H1 (cell line): ENCODE results near the gene SRM.
"Not testable (repeated sequence)": the region's sequence is repeated elsewhere in the genome, so short reads cannot be mapped to it uniquely, and the experiment has no call there.

Experiments
- JUND ChIP-seq: IDR thresholded peaks from 2 replicates; pipeline ENCODE4 v1.6.1; 2011; ENCODE audit warnings: mild to moderate bottlenecking, improper control_type of control experiment, low read length
- POLR2AphosphoS5 ChIP-seq: IDR thresholded peaks from 2 replicates; pipeline ENCODE4 v1.6.1; 2011; ENCODE audit warnings: low read depth, low read length
- RFX5 ChIP-seq: IDR thresholded peaks from 2 replicates; pipeline ENCODE4 v1.6.1; 2011; ENCODE audit warnings: low read depth, low read length, improper control_type of control experiment, borderline replicate concordance
- TAF7 ChIP-seq: optimal IDR thresholded peaks from 2 replicates; pipeline ENCODE3; 2011; ENCODE audit warnings: low read depth, mild to moderate bottlenecking, inconsistent platforms, low read length, moderate library complexity, borderline replicate concordance
- TBP ChIP-seq: IDR thresholded peaks from 2 replicates; pipeline ENCODE4 v1.6.1; 2011; ENCODE audit warnings: low read depth, low read length, improper control_type of control experiment
- TEAD4 ChIP-seq: IDR thresholded peaks from 2 replicates; pipeline ENCODE4 v1.6.1; 2012; ENCODE audit warnings: low read depth, low read length, inconsistent platforms, mixed read lengths
- TF ChIP-seq, protein P1 (sequence below): IDR thresholded peaks from 2 replicates; pipeline ENCODE4 v1.6.1; 2011; ENCODE audit warnings: low read length, improper control_type of control experiment
- TF ChIP-seq, protein P2 (sequence below), 3 experiments: IDR thresholded peaks; 1 replicate in 2 of 3; 2 replicates in 1 of 3; pipeline versions ENCODE4 v1.5.1 to v1.6.1; 2011; ENCODE audit warnings: low read length in 3 of 3, mild to moderate bottlenecking in 3 of 3, inconsistent platforms in 2 of 3, low read depth in 1 of 3, moderate library complexity in 1 of 3; ENCODE audit not compliant: insufficient read depth in 1 of 3; ENCODE audit errors: control extremely low read depth in 1 of 3
- TF ChIP-seq, protein P3 (sequence below): IDR thresholded peaks from 2 replicates; pipeline ENCODE4 v1.6.1; 2012; ENCODE audit warnings: inconsistent platforms

DNA sequence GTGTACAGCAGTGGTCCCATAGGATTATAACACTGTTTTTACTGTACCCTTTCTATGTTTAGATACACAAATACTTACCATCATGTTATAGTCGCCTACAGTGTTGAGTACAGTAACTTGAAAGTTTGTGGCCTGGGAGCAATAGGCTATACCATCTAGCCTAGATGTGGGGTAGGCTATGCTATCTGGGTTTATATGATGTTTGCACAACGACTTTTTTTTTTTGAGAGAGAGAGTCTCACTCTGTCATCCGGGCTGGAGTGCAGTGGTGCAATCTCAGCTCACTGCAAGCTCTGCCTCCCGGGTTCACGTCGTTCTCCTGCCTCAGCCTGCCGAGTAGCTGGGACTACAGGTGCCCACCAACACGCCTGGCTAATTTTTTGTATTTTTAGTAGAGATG lies 40.5 kb downstream of the SRM start:
- TF ChIP-seq, protein P1, sequence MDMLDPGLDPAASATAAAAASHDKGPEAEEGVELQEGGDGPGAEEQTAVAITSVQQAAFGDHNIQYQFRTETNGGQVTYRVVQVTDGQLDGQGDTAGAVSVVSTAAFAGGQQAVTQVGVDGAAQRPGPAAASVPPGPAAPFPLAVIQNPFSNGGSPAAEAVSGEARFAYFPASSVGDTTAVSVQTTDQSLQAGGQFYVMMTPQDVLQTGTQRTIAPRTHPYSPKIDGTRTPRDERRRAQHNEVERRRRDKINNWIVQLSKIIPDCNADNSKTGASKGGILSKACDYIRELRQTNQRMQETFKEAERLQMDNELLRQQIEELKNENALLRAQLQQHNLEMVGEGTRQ = not testable (repeated sequence)
- TF ChIP-seq, protein P2, sequence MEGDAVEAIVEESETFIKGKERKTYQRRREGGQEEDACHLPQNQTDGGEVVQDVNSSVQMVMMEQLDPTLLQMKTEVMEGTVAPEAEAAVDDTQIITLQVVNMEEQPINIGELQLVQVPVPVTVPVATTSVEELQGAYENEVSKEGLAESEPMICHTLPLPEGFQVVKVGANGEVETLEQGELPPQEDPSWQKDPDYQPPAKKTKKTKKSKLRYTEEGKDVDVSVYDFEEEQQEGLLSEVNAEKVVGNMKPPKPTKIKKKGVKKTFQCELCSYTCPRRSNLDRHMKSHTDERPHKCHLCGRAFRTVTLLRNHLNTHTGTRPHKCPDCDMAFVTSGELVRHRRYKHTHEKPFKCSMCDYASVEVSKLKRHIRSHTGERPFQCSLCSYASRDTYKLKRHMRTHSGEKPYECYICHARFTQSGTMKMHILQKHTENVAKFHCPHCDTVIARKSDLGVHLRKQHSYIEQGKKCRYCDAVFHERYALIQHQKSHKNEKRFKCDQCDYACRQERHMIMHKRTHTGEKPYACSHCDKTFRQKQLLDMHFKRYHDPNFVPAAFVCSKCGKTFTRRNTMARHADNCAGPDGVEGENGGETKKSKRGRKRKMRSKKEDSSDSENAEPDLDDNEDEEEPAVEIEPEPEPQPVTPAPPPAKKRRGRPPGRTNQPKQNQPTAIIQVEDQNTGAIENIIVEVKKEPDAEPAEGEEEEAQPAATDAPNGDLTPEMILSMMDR (IDR thresholded peaks at IDR 0.05; ENCODE audit: control extremely low read depth in 1 of 3, insufficient read depth in 1 of 3, low read depth in 1 of 3, low read length in 3 of 3) = not testable (repeated sequence)
- TF ChIP-seq, protein P3, sequence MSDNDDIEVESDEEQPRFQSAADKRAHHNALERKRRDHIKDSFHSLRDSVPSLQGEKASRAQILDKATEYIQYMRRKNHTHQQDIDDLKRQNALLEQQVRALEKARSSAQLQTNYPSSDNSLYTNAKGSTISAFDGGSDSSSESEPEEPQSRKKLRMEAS = not testable (repeated sequence)
- TF ChIP-seq TAF7, JUND, POLR2AphosphoS5, RFX5, TBP, TEAD4: not testable (repeated sequence)
